ENCODE measurements around the gene RAB11FIP4. TPM values are rescaled to one million over a fixed set of nuclear protein-coding genes. Genes with fewer than 3 reads are reported as not detected.

RAB11FIP4 gene
- polyA plus RNA-seq, 5 donors = 5.9 to 8.4 (median 7.1) TPM

GRCh38 chr17:31587462-31587861 is 196.0 kb downstream of the RAB11FIP4 start:
- no peak for DNase-seq

Other genes with a start within 250 kb of the RAB11FIP4 start
- gene OMG, start 94.4 kb upstream of the RAB11FIP4 start, polyA plus RNA-seq (ENCODE audit: insufficient read depth in 1 of 5, insufficient read length in 5 of 5, low replicate concordance in 1 of 5) = 10 to 100 TPM in 1 of 5 donors, 1 to 10 TPM in 4; 1.6 to 10.6 (median 5.2) TPM
- 1 to 10 TPM; 2.4 to 3.6 (median 2.9) TPM for gene EVI2B, start 77.6 kb upstream of the RAB11FIP4 start, polyA plus RNA-seq (ENCODE audit: insufficient read depth in 1 of 5, insufficient read length in 5 of 5, low replicate concordance in 1 of 5)
- gene EVI2A, start 70.1 kb upstream of the RAB11FIP4 start, polyA plus RNA-seq (ENCODE audit: insufficient read depth in 1 of 5, insufficient read length in 5 of 5, low replicate concordance in 1 of 5) = 1 to 10 TPM; 1.8 to 3.9 (median 2.6) TPM

All from right lung (tissue), 5 donors.